CD4-positive, alpha-beta T cell treated with Interferon alpha-2 for 1 hour (primary cell): ENCODE data around the gene REST.
"Not testable (repeated sequence)": the region's sequence is repeated elsewhere in the genome, so short reads cannot be mapped to it uniquely, and the experiment has no call there.

Experiments used
- DNase-seq, 2 donors: peaks; one replicate each; pipeline ENCODE4 v3.0.0-alpha.2; 2020 to 2022

Gene REST, protein sequence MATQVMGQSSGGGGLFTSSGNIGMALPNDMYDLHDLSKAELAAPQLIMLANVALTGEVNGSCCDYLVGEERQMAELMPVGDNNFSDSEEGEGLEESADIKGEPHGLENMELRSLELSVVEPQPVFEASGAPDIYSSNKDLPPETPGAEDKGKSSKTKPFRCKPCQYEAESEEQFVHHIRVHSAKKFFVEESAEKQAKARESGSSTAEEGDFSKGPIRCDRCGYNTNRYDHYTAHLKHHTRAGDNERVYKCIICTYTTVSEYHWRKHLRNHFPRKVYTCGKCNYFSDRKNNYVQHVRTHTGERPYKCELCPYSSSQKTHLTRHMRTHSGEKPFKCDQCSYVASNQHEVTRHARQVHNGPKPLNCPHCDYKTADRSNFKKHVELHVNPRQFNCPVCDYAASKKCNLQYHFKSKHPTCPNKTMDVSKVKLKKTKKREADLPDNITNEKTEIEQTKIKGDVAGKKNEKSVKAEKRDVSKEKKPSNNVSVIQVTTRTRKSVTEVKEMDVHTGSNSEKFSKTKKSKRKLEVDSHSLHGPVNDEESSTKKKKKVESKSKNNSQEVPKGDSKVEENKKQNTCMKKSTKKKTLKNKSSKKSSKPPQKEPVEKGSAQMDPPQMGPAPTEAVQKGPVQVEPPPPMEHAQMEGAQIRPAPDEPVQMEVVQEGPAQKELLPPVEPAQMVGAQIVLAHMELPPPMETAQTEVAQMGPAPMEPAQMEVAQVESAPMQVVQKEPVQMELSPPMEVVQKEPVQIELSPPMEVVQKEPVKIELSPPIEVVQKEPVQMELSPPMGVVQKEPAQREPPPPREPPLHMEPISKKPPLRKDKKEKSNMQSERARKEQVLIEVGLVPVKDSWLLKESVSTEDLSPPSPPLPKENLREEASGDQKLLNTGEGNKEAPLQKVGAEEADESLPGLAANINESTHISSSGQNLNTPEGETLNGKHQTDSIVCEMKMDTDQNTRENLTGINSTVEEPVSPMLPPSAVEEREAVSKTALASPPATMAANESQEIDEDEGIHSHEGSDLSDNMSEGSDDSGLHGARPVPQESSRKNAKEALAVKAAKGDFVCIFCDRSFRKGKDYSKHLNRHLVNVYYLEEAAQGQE

DNA sequence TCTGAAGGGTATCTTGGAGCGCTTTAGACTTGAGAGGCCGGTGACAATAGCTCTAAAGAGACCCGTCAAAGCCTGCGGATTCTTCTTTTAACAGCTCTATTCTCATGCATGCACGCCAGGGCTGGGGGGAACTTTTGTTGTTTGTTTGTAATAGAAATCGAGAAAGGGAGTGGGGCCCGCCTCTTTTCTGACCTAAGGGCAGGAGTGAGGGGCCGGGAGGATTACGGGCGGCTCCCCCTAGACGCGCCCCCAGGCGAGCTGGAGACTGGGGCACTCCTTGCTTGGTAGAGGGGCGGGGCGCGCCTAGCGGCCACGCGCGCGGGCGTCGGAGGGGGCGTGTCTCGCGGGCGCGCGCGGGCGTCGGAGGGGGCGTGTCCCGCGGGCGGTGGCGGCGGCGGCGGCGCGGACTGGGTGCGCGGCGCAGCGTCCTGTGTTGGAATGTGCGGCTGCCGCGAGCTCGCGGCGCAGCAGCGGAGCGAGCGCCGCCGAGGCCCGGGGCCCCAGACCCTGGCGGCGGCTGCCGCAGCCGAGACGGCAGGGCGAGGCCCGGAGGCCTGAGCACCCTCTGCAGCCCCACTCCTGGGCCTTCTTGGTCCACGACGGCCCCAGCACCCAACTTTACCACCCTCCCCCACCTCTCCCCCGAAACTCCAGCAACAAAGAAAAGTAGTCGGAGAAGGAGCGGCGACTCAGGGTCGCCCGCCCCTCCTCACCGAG lies at the start of gene REST:
REST (plus strand) TSS at position 412 of the 717 bp plus-strand sequence. CDS start 2,739 bp downstream, outside the sequence.
- peak; percentile 77 to 88 for DNase-seq

GRCh38 chr4:56859841-56860240 lies 47.9 kb upstream of the REST start:
- DNase-seq = no peak

GRCh38 chr4:56860781-56861180 lies 46.9 kb upstream of the REST start:
- DNase-seq = no peak

DNA sequence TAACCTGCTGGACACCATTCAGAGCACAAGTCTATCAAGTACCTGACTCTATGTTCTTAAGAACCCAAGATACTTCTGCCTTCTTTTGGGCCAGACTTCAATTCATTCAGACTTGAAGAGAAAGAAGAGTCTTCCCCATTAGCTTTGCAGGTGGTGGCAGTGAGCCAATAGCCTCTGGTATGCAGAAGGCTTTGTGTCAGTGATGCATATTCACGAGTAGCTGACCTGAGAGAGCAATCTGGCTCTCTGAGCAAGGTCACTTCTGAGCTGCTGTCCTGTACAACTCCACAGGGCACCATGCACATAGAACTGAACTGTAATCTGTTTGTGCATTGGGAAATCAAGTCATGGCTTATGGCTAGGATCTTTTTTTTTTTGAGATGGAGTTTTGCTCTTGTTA lies 46.3 kb upstream of the REST start:
- no peak for DNase-seq

DNA sequence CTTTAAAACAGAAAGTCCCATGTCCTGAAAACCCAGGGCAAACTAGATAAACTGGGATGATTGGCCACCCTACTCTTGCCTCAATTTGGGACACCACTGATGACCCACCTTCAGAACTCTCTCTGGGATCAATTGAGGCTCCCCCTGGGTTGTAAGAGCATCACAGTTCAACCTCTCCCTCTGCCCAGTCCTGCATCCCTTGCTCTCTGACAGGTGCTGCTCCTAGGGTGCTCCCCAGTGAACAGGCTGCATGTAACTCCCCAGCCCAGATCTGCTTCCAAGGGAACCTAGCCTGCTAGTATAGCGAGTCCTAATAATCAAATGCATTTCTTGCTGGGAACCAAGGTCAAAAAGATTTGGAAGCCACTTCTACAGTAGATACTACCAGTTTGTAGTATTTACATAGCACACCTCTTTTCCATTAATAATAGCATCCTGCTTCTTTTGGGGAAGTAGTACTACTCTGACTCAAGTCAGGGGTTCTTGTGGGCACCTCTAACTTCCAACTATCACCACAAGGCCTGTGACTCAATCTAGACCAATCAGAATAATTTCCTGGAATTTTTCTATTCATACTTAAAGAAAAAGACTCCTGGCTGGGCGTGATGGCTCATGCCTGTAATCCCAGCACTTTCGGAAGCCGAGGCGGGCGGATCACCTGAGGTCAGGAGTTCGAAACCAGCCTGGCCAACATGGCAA lies 44.1 kb upstream of the REST start:
- no peak for DNase-seq

GRCh38 chr4:56870946-56871345 lies 36.8 kb upstream of the REST start:
- DNase-seq = no peak

DNA sequence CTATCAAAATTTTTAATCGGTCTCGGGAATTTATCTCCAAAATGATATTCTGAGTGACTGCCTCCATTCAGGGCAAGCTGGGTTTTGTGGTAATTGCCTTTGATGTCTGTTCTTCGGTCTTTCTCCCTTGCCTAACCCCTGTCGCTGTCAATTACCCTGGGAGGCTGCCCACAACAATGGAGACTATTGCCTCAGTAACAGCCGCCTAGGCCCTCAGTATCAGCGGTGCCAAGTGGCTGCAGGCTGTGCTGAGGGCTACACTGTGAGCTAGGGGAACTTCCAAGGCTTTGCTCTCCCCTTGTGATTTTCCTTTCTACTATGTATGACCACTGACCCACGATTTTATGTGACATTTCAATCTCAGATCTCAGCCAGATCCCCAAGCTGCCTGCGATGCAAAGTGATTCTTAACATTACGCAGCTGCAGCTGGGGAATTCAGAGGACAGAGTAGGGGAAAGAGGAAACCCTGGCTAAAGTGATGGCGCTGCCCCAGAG lies 36.3 kb upstream of the REST start:
- DNase-seq = no peak

GRCh38 chr4:56874166-56874565 lies 33.5 kb upstream of the REST start:
- no peak for DNase-seq

- DNase-seq = no peak
These were observed 32.8 kb upstream of the REST start for GRCh38 chr4:56874923-56875322.

- DNase-seq = no peak
These were observed 31.4 kb upstream of the REST start for GRCh38 chr4:56876264-56876663.

GRCh38 chr4:56879996-56880395 lies 27.7 kb upstream of the REST start:
- DNase-seq = no peak

DNA sequence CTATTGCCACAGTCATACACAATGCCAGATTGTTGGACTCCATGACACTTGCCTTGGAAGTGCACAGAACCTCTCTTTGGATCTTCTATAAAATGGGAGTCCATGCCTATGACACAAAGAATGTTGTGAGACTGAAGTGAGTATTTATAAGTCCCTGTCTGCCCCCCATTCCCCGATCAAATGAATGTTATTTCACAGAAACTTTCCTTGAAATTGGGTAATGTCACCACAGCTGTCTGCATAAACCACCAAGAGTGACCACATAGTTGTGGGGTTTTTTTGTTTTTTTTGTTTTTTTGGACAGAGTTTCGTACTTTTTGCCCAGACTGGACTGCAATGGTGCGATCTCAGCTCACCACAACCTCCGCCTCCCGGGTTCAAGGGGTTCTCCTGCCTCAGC lies 27.1 kb upstream of the REST start:
- no peak for DNase-seq

- not testable (repeated sequence) for DNase-seq
These were observed 23.2 kb upstream of the REST start for GRCh38 chr4:56884511-56884910.

DNA sequence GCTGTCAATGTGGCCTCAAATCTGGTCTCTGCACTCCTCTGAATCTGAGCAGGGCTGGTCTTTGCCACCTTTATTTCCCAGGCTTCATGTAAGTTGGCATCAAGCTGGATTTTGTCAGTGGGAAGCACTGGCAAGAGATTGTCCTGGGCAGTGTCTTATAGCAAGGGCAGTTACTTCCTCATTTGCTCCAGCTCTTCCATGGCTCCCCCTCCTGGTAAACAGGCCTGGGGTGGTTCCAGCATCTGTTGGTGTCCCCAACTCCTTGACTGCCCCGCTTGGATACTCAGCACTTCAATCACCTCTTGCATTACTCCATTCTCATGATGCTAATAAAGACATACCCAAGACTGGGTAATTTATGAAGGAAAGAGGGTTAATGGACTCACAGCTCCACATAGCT lies 15.0 kb upstream of the REST start:
- no peak for DNase-seq

GRCh38 chr4:56897842-56898241 lies 9.9 kb upstream of the REST start:
- DNase-seq = not testable (repeated sequence)

DNA sequence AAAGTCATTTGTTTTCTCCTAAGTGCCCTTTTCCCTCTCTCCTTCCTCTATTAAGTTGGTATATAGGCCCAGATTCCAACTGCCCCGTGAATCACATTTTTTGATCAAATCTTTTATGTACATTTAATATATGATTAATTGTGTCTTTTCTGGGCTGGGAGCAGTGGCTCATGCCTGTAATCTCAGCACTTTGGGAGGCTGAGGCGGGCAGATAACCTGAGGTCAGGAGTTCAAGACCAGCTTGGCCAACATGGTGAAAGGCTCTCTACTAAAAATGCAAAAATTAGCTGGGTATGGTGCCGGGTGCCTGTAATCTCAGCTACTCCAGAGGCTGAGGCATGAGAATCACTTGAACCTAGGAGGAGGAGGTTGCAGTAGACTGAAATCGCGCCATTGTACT lies 7.5 kb upstream of the REST start:
- not testable (repeated sequence) for DNase-seq

- no peak for DNase-seq
These were observed 5.0 kb upstream of the REST start for GRCh38 chr4:56902703-56903102.

DNA sequence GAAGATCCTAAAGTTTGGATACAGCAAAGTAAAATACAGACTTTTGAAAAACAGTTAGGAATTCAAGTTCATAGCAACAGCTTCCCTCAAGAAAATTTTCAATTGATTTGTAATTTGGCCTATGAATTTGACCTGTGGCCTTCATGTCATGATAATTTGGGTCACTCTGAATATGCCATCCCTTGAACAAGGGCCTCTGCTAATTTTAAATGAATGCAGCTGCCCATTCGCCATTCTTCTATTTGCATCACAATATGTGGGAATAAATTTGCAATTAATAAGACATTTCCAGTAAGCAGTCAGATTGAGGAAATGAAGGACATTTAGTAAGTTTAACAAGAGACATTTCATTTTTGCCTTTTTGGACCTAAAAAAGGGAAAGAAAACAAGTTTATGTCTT lies 1.9 kb upstream of the REST start:
- no peak for DNase-seq

DNA sequence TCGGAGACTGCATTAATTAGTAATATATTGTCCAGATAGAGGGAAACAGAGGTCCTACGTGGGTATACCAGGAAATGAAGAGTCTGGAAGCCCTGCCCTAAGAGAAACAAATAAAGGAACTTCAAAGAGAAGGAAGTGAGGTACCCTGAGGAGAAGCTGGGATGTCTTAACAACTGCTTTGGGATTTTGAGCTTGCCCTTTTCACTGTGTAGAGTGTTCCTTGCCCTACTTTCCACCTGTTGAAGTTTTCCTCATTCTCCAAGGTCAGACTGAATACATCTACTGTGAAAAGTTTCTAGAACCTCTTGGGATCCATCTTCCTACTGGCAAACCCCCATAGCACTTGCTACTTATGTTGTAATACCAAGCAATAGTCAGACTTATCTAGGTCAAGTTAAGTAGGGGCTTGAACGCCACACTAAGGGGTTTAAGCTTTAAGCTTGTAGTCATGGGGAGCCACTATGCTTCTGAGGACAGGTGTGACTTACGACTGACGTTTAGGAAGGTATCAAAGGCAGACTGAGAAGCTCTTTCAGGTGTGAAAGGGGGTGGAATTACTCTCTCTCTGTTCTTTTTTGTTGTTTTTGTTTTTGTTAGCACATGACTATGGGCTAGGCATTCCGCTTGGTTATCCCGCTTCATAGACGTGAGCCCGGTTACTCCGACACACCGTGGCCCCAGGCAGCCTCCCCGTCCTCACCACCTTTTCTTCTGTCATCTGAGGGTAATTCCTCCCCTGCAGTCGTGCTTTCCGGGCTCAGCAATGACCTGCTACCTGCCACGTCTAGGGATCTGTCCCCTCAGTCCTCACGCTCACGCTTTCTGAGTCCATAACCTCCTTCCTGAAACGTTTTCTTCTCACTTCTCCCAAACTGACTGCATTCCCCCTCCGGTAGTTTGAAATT lies 959 bp upstream of the REST start:
- DNase-seq = peak in 1 of 2 donors; percentile 16

DNA sequence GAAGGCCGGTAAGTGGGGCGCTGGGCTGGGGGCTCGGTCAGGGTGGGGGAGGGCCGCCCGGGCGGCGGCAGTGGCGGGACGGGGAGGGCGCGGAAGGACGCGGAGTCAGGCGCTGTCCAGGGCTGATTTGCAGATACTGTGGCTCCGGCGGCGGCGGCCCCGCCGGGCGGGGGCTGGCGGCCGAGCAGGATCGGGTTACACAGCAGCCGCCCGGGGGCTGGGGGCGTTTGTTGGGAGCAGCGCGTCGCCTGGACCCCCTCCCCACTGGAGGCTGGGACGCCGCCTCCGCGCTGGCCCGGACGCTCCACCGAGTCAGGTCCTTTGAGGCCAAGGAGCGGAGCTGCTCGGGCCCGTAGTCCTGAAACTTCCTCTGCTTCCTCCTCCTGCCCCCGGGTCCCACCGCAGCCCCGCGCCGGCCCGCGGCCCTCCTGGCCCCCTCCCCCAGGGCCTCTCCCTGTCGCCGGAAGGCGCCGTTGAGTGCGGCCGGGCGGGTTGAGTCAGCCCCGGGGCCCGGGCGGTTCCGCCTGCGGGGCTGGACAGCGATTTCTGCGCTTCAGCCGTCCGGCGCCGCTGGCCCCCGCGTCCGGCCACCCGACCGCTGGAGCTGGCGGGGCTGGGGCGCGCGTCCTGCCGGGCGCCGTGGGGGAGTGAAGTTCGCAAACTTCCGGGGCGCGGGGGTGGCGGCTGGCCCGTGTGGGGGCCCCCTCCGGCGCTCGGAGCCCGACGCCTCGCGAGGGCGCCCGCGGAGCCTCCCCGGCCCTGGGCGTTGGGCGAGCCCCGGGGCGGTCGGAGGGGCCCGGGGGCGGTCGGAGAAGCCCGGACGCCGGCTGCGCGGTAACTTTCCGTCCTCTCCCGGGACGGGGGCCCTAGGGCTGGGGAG lies 746 bp downstream of the REST start:
- peak; percentile 43 to 67 for DNase-seq
